HepG2 (cell line): ENCODE results near the gene CROCC. TPM values are rescaled to one million over a fixed set of nuclear protein-coding genes. Genes with fewer than 3 reads are reported as not detected.
A peak's percentile ranks its signal among the peaks of the same experiment; 100 is the strongest.

Source experiments
- ATAC-seq: fragments of 200-7000 bp; cut with Tn5 transposase; 3 replicates; pipeline ENCODE4 v1.9.1; 2020; ENCODE audit warnings: mild to moderate bottlenecking, moderate library complexity
- BruUV-seq: library from RNA; stranded (reverse); fragments of 400-500 nt; replicated peaks from 2 replicates; lab custom pipeline; 2021; lab: Mats Ljungman, UMichigan
- CTCF ChIA-PET: fragments of 300-600 bp; formaldehyde crosslinking; extraction: SDS; loops from one replicate; lab custom pipeline; 2021; ENCODE audit warnings: low total read pairs, inconsistent platforms, low intra/inter-chr PET ratio; lab: Yijun Ruan, JAX
- POLR2A ChIA-PET: fragments of 350-600 bp; sonication (Branson Sonifier 250); formaldehyde crosslinking; loops from one replicate; lab custom pipeline; 2020; ENCODE audit warnings: antibody characterized with exemption, inconsistent platforms; lab: Yijun Ruan, JAX
- DNase-seq: peaks from one replicate; pipeline ENCODE4 v3.0.0-alpha.2; 2015; ENCODE audit warnings: low spot score
- FAIRE-seq: peaks from 3 replicates; lab custom pipeline; 2011; peaks lifted over from hg19 to GRCh38; lab: Jason Lieb, UNC
- H2AFZ ChIP-seq: one replicate; pipeline ENCODE4 v1.6.1; 2011; ENCODE audit warnings: low read length, inconsistent platforms
- H3K27ac ChIP-seq: fragments of 300-600 bp; 3 replicates; pipeline ENCODE4 v1.8.0; 2011; ENCODE audit warnings: mixed run types, mild to moderate bottlenecking, mixed read lengths, low read length, inconsistent platforms; ENCODE audit not compliant: insufficient read depth; ENCODE audit errors: extremely low read length
- H3K27me3 ChIP-seq, 2 experiments: fragments of 200-600 bp in 1 of 2; 2 replicates in 1 of 2; 3 replicates in 1 of 2; pipeline versions ENCODE4 v1.6.0 to v1.8.0; 2011; ENCODE audit warnings: low read length in 2 of 2, mild to moderate bottlenecking in 2 of 2, moderate library complexity in 2 of 2, inconsistent platforms in 1 of 2; ENCODE audit not compliant: insufficient read depth in 2 of 2, control insufficient read depth in 1 of 2
- H3K36me3 ChIP-seq, 2 experiments: fragments of 200-600 bp in 1 of 2; replicated peaks in 1 of 2; 2 replicates in 1 of 2; 3 replicates in 1 of 2; pipeline versions ENCODE4 v1.5.1 to v1.8.0; 2011; ENCODE audit warnings: low read length in 2 of 2, inconsistent platforms in 1 of 2; ENCODE audit not compliant: insufficient read depth in 2 of 2, control insufficient read depth in 1 of 2
- H3K4me1 ChIP-seq: 2 replicates; pipeline ENCODE4 v1.5.1; 2012; ENCODE audit warnings: low read length, inconsistent platforms; ENCODE audit not compliant: insufficient read depth
- H3K4me2 ChIP-seq: 2 replicates; pipeline ENCODE4 v1.6.0; 2011; ENCODE audit warnings: low read depth, low read length, inconsistent platforms
- H3K4me3 ChIP-seq, 3 experiments: fragments of 200-600 bp in 1 of 3; sonication (generic), shearing (Covaris generic) in 1 of 3; replicated peaks in 1 of 3; 2 replicates each; pipeline ENCODE4 v1.5.1; 2011 to 2016; ENCODE audit warnings: low read length in 3 of 3, inconsistent platforms in 2 of 3, low read depth in 2 of 3, mild to moderate bottlenecking in 2 of 3, control low read depth in 1 of 3, mixed read lengths in 1 of 3; ENCODE audit not compliant: insufficient read depth in 1 of 3
- H3K79me2 ChIP-seq: one replicate; pipeline ENCODE4 v1.6.1; 2011; ENCODE audit warnings: low read length, inconsistent platforms; ENCODE audit not compliant: insufficient read depth
- H3K9ac ChIP-seq: 2 replicates; pipeline ENCODE4 v1.6.0; 2011; ENCODE audit warnings: mild to moderate bottlenecking, low read depth, low read length, inconsistent platforms; ENCODE audit not compliant: insufficient read depth
- H3K9me3 ChIP-seq: 2 replicates; pipeline ENCODE4 v1.5.1; 2012; ENCODE audit warnings: mild to moderate bottlenecking, low read length
- H4K20me1 ChIP-seq: 2 replicates; pipeline ENCODE4 v1.6.0; 2011; ENCODE audit warnings: inconsistent platforms, mild to moderate bottlenecking, low read length, moderate library complexity; ENCODE audit not compliant: insufficient read depth
- HNRNPLL ChIP-seq: fragments of 200-400 bp; formaldehyde crosslinking; IDR thresholded peaks from 2 replicates; pipeline ENCODE4 v1.6.1; 2017; ENCODE audit warnings: mild to moderate bottlenecking, low read depth, low read length; ENCODE audit not compliant: poor library complexity, severe bottlenecking
- KDM2A ChIP-seq: sonication (generic); formaldehyde crosslinking; IDR thresholded peaks from 2 replicates; pipeline ENCODE4 v1.4.0; 2020; ENCODE audit warnings: low read depth, missing genetic modification reagents, borderline replicate concordance
- MLXIP ChIP-seq: sonication (generic); formaldehyde crosslinking; IDR thresholded peaks from 2 replicates; pipeline ENCODE4 v1.9.0; 2021; ENCODE audit warnings: missing genetic modification reagents, borderline replicate concordance
- SOX6 ChIP-seq, 2 experiments: fragments of 450-650 bp in 1 of 2; sonication (generic) in 1 of 2; formaldehyde crosslinking in 1 of 2; IDR thresholded peaks; 2 replicates each; pipeline versions ENCODE4 v1.4.0 to v1.6.1; 2017 to 2020; ENCODE audit warnings: antibody characterized with exemption in 1 of 2, mild to moderate bottlenecking in 1 of 2, missing genetic modification reagents in 1 of 2
- ZFP36 ChIP-seq: fragments of 150-350 bp; IDR thresholded peaks from 2 replicates; pipeline ENCODE4 v1.6.1; 2018; ENCODE audit warnings: borderline replicate concordance, low read length, low read depth; ENCODE audit not compliant: partially characterized antibody
- ZIK1 ChIP-seq: sonication (generic); formaldehyde crosslinking; IDR thresholded peaks from 2 replicates; pipeline ENCODE4 v1.5.0; 2020; ENCODE audit warnings: mild to moderate bottlenecking, low read depth, missing genetic modification reagents, borderline replicate concordance
- ZNF558 ChIP-seq: sonication (generic); formaldehyde crosslinking; IDR thresholded peaks from 2 replicates; pipeline ENCODE4 v1.9.0; 2022; ENCODE audit warnings: mild to moderate bottlenecking, missing genetic modification reagents, borderline replicate concordance
- ZNF563 ChIP-seq: sonication (generic); formaldehyde crosslinking; IDR thresholded peaks from 2 replicates; pipeline ENCODE4 v1.8.0; 2022; ENCODE audit warnings: mild to moderate bottlenecking, moderate library complexity, missing genetic modification reagents
- ZNF768 ChIP-seq: sonication (generic); formaldehyde crosslinking; IDR thresholded peaks from 2 replicates; pipeline ENCODE4 v1.4.0; 2020; ENCODE audit warnings: missing genetic modification reagents
- ZNF777 ChIP-seq: sonication (generic); formaldehyde crosslinking; IDR thresholded peaks from 2 replicates; pipeline ENCODE4 v1.4.0; 2020; ENCODE audit warnings: missing genetic modification reagents
- WGBS: methylation state at CpG from one replicate; pipeline ENCODE4 v1.1.6; 2017; ENCODE audit warnings: low lambda C conversion rate; 5-methylcytosine and 5-hydroxymethylcytosine counted together
- in situ Hi-C: cut with HindIII; loops from 2 replicates; pipeline ENCODE4 v1.10.0; 2017; ENCODE audit warnings: low pct_unique_long_range_greater_than_20kb; ENCODE audit not compliant: extremely low pct_ligation_motif_present
- intact Hi-C: fragments of 100-400 bp; cut with micrococcal nuclease; formaldehyde crosslinking; loops from one replicate; pipeline ENCODE4 v1.10.0; 2022; ENCODE audit not compliant: unreplicated experiment
- polyA plus RNA-seq, 8 experiments: library from polyadenylated mRNA; depleted of rRNA in 3 of 8; stranded (reverse) in 7 of 8; unstranded in 1 of 8; fragments of >200 nt; fragmentation: Illumina TruSeq in 4 of 8; extraction: Trizol in 4 of 8; gene quantifications; 2 replicates each; pipeline versions ENCODE4 v1.2.1 to v1.2.3, GENCODE V29; 2011 to 2016; ENCODE audit warnings: low read depth in 4 of 8, missing spikeins in 1 of 8, mixed read lengths in 1 of 8; ENCODE audit not compliant: insufficient read depth in 1 of 8
- total RNA-seq, 5 experiments: library from RNA; depleted of rRNA; stranded (reverse); fragments of >200 nt; fragmentation: Illumina TruSeq; extraction: Trizol; gene quantifications; 2 replicates each; pipeline ENCODE4 v1.2.3, GENCODE V29; 2016; ENCODE audit warnings: low read depth in 1 of 5
- TF ChIP-seq, protein P1 (sequence below): sonication (generic); formaldehyde crosslinking; IDR thresholded peaks from 2 replicates; pipeline ENCODE4 v1.4.0; 2020; ENCODE audit warnings: missing genetic modification reagents
- TF ChIP-seq, protein P2 (sequence below): sonication (generic); formaldehyde crosslinking; IDR thresholded peaks from 2 replicates; pipeline ENCODE4 v1.8.1; 2023; ENCODE audit warnings: mild to moderate bottlenecking, missing genetic modification reagents, borderline replicate concordance

The CROCC gene
- total and polyA plus RNA-seq, 2 of the 13 experiments (the other 11 are each of a cell fraction or from before 2014, with no cell fraction given) = 7.8 to 15.5 TPM

DNA sequence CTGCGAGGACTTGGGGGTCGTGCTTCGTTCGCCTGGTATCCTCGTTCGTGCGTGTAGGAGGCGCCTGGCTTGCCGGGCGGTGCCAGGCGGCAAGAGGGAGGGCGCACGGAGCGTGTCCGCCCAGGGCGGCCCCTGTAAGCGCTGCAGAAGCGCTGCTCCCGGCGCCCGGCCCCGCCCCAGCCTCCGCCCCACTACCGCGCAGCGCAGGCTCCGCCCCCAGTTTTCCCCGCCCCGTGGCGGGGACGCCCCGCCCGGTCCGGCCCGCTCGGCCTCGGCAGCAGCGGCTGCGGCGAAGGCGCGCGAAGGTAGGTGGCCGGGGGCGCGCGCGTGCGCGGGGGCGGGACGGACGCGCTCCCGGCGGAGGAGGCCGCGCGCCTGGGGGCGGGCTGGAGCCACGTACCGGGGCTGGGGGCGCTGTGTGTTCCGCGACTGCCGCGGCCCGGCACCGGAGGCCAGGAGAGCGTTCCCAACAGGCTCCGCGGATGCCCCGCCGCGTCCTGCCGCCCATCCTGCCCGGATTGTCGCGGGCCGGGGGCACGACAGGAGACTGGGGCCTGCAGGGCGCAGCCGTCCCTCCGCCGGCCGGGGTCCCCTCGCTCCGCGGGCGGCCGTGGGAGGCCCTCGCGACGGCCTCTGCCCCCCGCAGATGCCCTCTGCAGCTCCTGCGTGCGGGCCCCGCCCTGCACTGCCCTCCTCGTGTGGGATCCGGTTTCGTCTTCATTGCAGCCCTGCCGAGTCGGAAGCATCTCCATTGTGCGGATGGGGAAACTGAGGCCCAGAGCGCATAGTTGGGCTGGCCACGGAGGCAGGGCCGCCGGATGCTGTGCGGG, 7.7 kb upstream of the CROCC start:
- H3K36me3 ChIP-seq = no peaks in the 10 kb centered on the region
- POLR2A ChIA-PET = interaction anchor here (1.6 kb wide), 1 partner anchor 8 kb away, joined by 3 read pairs; no protein-coding TSS in a partner anchor
- DNase-seq (peak; percentile 77), FAIRE-seq (no peak), ATAC-seq (peak; percentile 90)
- peak overlapping the region; percentile 79 for H3K9ac ChIP-seq
- peak overlapping the region; percentile 93 for H3K4me2 ChIP-seq
- H2AFZ ChIP-seq = no peak overlapping the region
- peak overlapping the region; percentile 59 to 84 (median 80); a peak in 5 of 6 replicates for H3K4me3 ChIP-seq
- no peaks in the 10 kb centered on the region for H4K20me1 ChIP-seq
- no peaks in the 10 kb centered on the region for H3K9me3 ChIP-seq
- no peak overlapping the region for H3K27ac ChIP-seq
- no peaks in the 10 kb centered on the region for H3K27me3 ChIP-seq
- H3K4me1 ChIP-seq = peaks cover 39% of the 10 kb centered on the region
- no TSS peak for BruUV-seq
- CTCF ChIA-PET = no interaction called here
- in situ Hi-C loops = no loop called here
- H3K79me2 ChIP-seq = no peaks in the 10 kb centered on the region
- WGBS = 0% methylated on average over 7 of the region's 109 CpGs
- intact Hi-C loops = no loop called here
- TF ChIP-seq KDM2A (CRISPR knock-in tag) (peak; percentile 17; the same call in 1 of the 2 replicates), HNRNPLL (peak; percentile 63), ZIK1 (CRISPR knock-in tag) (0 out of 2 replicates have a peak, but pooled peaks have one; percentile 30), ZFP36 (no peak), SOX6 (IDR thresholded peaks at IDR 0.05) (no peak), SOX6 (CRISPR knock-in tag; IDR thresholded peaks at IDR 0.05) (no peak), ZNF768 (CRISPR knock-in tag) (peak; percentile 59; the same call in 1 of the 2 replicates), ZNF558 (peak; percentile 57; the same call in 1 of the 2 replicates), ZNF777 (CRISPR knock-in tag) (peak; percentile 40), MLXIP (CRISPR knock-in tag) (no peak), ZNF563 (CRISPR knock-in tag) (peak; percentile 70; the same call in 1 of the 2 replicates)
- TF ChIP-seq, protein P1, sequence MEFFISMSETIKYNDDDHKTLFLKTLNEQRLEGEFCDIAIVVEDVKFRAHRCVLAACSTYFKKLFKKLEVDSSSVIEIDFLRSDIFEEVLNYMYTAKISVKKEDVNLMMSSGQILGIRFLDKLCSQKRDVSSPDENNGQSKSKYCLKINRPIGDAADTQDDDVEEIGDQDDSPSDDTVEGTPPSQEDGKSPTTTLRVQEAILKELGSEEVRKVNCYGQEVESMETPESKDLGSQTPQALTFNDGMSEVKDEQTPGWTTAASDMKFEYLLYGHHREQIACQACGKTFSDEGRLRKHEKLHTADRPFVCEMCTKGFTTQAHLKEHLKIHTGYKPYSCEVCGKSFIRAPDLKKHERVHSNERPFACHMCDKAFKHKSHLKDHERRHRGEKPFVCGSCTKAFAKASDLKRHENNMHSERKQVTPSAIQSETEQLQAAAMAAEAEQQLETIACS (CRISPR knock-in tag) = peak; percentile 90
- TF ChIP-seq, protein P2, sequence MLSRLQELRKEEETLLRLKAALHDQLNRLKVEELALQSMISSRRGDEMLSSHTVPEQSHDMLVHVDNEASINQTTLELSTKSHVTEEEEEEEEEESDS (CRISPR knock-in tag) = peak; percentile 37; the same call in 1 of the 2 replicates
